K562 (cell line): ENCODE results near the gene ZNF213. TPM values are rescaled to one million over a fixed set of nuclear protein-coding genes. Genes with fewer than 3 reads are reported as not detected.

ENCODE experiments used
- CBX8 ChIP-seq: fragments of 200-600 bp; sonication (generic); IDR thresholded peaks from 2 replicates; pipeline ENCODE4 v1.6.1; 2012; ENCODE audit warnings: borderline replicate concordance, mixed run types, low read depth, mild to moderate bottlenecking, moderate library complexity, mixed read lengths, low read length, control low read depth, inconsistent platforms; ENCODE audit not compliant: poor library complexity, severe bottlenecking; ENCODE audit errors: extremely low read depth
- EP400 ChIP-seq: fragments of 450-650 bp; IDR thresholded peaks from 2 replicates; pipeline ENCODE4 v1.6.1; 2017; ENCODE audit warnings: antibody characterized with exemption, mild to moderate bottlenecking, moderate library complexity
- IFI16 ChIP-seq: fragments of 250-450 bp; sonication (Bioruptor Pico); IDR thresholded peaks from 2 replicates; pipeline ENCODE4 v2.1.2; 2022; ENCODE audit warnings: mild to moderate bottlenecking, inconsistent platforms
- MYC ChIP-seq, 2 experiments: fragments of 250-450 bp in 1 of 2; sonication (Bioruptor Pico) in 1 of 2; IDR thresholded peaks; 2 replicates each; pipeline versions ENCODE4 v1.5.1 to v1.6.1; 2012 to 2021; ENCODE audit warnings: low read depth in 2 of 2, borderline replicate concordance in 1 of 2, improper control_type of control experiment in 1 of 2, low read length in 1 of 2, mild to moderate bottlenecking in 1 of 2, moderate library complexity in 1 of 2
- PHF8 ChIP-seq: fragments of 200-600 bp; sonication (generic); IDR thresholded peaks from 2 replicates; pipeline ENCODE4 v1.6.1; 2012; ENCODE audit warnings: mixed run types, mild to moderate bottlenecking, inconsistent platforms, low read length, moderate library complexity, borderline replicate concordance
- SIX5 ChIP-seq, 2 experiments: IDR thresholded peaks; 2 replicates each; pipeline ENCODE4 v1.6.1; 2011; ENCODE audit warnings: low read length in 2 of 2, borderline replicate concordance in 1 of 2, low read depth in 1 of 2, mild to moderate bottlenecking in 1 of 2, moderate library complexity in 1 of 2; ENCODE audit not compliant: insufficient read depth in 1 of 2
- SMARCA4 ChIP-seq: fragments of 450-650 bp; IDR thresholded peaks from 2 replicates; pipeline ENCODE4 v1.6.1; 2016
- SMC3 ChIP-seq: conservative IDR thresholded peaks from 2 replicates; pipeline ENCODE4 v1.6.1; 2011; ENCODE audit warnings: low read depth, low read length, improper control_type of control experiment; ENCODE audit not compliant: insufficient read depth
- U2AF1 ChIP-seq: fragments of 200-400 bp; formaldehyde crosslinking; optimal IDR thresholded peaks from 2 replicates; pipeline ENCODE3; 2017; ENCODE audit warnings: mild to moderate bottlenecking, low read depth, low read length, moderate library complexity
- polyA plus RNA-seq, 8 experiments: library from polyadenylated mRNA; depleted of rRNA in 4 of 8; stranded (reverse) in 5 of 8; unstranded in 3 of 8; fragments of >200 nt; fragmentation: Nextera tagmentation in 2 of 8; fragmentation: Illumina TruSeq in 1 of 8; extraction: Ambion mirVana in 2 of 8; extraction: Trizol in 1 of 8; gene quantifications; 2 replicates each; pipeline versions ENCODE4 v1.2.1 to v1.2.3, GENCODE V29; 2011 to 2014; ENCODE audit warnings: inconsistent platforms in 1 of 8, missing spikeins in 1 of 8
- total RNA-seq, 7 experiments: library from RNA; depleted of rRNA in 6 of 7; stranded (reverse); fragments of >200 nt in 6 of 7; fragmentation: Illumina TruSeq in 2 of 7; extraction: Trizol in 2 of 7; gene quantifications; 2 replicates each; pipeline versions ENCODE4 v1.2.1 to v1.2.3, GENCODE V29; 2011 to 2021; ENCODE audit warnings: low replicate concordance in 1 of 7
- TF ChIP-seq, protein P1 (sequence below): fragments of 250-450 bp; sonication (Bioruptor Pico); IDR thresholded peaks from 2 replicates; pipeline ENCODE4 v1.4.0; 2020; ENCODE audit warnings: mild to moderate bottlenecking, moderate library complexity
- TF ChIP-seq, protein P2 (sequence below): fragments of 450-650 bp; IDR thresholded peaks from 2 replicates; pipeline ENCODE4 v1.6.1; 2017; ENCODE audit warnings: antibody characterized with exemption, mild to moderate bottlenecking
- TF ChIP-seq, protein P3 (sequence below): sonication (generic); formaldehyde crosslinking; IDR thresholded peaks from 2 replicates; pipeline ENCODE4 v1.8.1; 2022; ENCODE audit warnings: missing genetic modification reagents
- TF ChIP-seq, protein P4 (sequence below), 2 experiments: fragments of 200-800 bp in 1 of 2; sonication (Bioruptor generic) in 1 of 2; sonication (generic) in 1 of 2; formaldehyde crosslinking in 1 of 2; IDR thresholded peaks in 1 of 2; conservative IDR thresholded peaks in 1 of 2; 2 replicates each; pipeline versions ENCODE4 v1.5.0 to v1.6.1; 2016 to 2020; ENCODE audit warnings: missing compliant biosample characterization in 1 of 2, missing genetic modification characterization in 1 of 2, missing genetic modification reagents in 1 of 2

ZNF213 gene
- total and polyA plus RNA-seq, 9 of the 15 experiments (the other 6 are each of a cell fraction or from before 2014, with no cell fraction given), result 0.49 to 10.0 (median 1.8) TPM

DNA sequence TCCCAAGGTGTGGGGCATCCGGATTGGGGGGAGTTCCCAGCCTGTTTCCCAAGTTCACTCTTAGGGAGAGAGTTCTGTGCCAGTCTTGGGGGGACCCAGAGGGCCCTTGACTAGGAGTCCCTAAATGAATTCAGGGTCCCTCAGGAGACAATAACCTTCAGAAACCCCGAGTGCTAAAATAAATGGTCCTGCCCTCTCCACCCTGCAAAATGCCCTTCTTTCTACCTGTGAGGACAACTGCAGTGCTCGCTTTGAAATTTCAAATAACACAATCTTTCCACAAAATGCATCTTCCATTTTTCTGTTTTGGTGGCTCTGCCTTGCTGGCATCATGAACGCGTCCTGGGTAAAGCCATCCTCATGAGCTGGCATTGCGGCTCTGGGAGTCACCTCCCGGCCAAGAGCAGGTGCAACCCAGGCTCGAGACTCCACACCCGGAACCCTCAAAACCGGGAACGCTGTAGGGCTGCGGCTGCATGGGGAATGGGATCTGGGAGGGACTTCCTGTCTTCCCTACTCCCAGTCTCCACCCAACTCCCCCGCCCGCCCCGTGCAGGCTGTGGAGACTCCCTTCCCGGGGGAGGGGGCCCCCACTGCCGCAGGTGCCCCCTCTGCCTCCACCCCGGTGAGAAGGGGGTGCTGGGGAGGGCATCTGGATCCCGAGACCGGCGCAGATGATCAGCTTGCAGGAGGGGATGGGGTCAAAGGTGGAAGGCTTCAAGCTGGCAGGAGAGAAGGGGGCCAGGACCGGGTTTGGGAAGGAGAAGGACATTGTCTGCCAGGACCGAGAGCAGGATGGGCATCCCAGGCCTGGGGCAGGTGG lies 22.6 kb upstream of the ZNF213 start, which contains the start of gene ZNF205 (continued):
- TF ChIP-seq SMC3 (0 out of 2 replicates have a peak, but pooled peaks have one; percentile 6), CBX8 (no peak), MYC (IDR thresholded peaks at IDR 0.05; ENCODE audit: low read depth, low read length) (peak; percentile 75), MYC (CRISPR knock-in tag; IDR thresholded peaks at IDR 0.05; ENCODE audit: borderline replicate concordance, low read depth) (0 out of 2 replicates have a peak, but pooled peaks have one; percentile 13), SIX5 (IDR thresholded peaks at IDR 0.05; ENCODE audit: borderline replicate concordance in 1 of 2, insufficient read depth in 1 of 2, low read depth in 1 of 2, low read length in 2 of 2) (peak in 1 of 2 experiments; percentile 38; a peak in 2 of 4 replicates), U2AF1 (no peak), SMARCA4 (no peak), PHF8 (peak; percentile 66; the same call in 1 of the 2 replicates), IFI16 (CRISPR knock-in tag) (no peak), EP400 (peak; percentile 55)
- TF ChIP-seq, protein P1, sequence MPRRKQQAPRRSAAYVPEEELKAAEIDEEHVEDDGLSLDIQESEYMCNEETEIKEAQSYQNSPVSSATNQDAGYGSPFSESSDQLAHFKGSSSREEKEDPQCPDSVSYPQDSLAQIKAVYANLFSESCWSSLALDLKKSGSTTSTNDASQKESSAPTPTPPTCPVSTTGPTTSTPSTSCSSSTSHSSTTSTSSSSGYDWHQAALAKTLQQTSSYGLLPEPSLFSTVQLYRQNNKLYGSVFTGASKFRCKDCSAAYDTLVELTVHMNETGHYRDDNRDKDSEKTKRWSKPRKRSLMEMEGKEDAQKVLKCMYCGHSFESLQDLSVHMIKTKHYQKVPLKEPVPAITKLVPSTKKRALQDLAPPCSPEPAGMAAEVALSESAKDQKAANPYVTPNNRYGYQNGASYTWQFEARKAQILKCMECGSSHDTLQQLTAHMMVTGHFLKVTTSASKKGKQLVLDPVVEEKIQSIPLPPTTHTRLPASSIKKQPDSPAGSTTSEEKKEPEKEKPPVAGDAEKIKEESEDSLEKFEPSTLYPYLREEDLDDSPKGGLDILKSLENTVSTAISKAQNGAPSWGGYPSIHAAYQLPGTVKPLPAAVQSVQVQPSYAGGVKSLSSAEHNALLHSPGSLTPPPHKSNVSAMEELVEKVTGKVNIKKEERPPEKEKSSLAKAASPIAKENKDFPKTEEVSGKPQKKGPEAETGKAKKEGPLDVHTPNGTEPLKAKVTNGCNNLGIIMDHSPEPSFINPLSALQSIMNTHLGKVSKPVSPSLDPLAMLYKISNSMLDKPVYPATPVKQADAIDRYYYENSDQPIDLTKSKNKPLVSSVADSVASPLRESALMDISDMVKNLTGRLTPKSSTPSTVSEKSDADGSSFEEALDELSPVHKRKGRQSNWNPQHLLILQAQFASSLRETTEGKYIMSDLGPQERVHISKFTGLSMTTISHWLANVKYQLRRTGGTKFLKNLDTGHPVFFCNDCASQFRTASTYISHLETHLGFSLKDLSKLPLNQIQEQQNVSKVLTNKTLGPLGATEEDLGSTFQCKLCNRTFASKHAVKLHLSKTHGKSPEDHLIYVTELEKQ, result no peak
- TF ChIP-seq, protein P2, sequence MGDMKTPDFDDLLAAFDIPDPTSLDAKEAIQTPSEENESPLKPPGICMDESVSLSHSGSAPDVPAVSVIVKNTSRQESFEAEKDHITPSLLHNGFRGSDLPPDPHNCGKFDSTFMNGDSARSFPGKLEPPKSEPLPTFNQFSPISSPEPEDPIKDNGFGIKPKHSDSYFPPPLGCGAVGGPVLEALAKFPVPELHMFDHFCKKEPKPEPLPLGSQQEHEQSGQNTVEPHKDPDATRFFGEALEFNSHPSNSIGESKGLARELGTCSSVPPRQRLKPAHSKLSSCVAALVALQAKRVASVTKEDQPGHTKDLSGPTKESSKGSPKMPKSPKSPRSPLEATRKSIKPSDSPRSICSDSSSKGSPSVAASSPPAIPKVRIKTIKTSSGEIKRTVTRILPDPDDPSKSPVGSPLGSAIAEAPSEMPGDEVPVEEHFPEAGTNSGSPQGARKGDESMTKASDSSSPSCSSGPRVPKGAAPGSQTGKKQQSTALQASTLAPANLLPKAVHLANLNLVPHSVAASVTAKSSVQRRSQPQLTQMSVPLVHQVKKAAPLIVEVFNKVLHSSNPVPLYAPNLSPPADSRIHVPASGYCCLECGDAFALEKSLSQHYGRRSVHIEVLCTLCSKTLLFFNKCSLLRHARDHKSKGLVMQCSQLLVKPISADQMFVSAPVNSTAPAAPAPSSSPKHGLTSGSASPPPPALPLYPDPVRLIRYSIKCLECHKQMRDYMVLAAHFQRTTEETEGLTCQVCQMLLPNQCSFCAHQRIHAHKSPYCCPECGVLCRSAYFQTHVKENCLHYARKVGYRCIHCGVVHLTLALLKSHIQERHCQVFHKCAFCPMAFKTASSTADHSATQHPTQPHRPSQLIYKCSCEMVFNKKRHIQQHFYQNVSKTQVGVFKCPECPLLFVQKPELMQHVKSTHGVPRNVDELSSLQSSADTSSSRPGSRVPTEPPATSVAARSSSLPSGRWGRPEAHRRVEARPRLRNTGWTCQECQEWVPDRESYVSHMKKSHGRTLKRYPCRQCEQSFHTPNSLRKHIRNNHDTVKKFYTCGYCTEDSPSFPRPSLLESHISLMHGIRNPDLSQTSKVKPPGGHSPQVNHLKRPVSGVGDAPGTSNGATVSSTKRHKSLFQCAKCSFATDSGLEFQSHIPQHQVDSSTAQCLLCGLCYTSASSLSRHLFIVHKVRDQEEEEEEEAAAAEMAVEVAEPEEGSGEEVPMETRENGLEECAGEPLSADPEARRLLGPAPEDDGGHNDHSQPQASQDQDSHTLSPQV, result no peak
- TF ChIP-seq, protein P3, sequence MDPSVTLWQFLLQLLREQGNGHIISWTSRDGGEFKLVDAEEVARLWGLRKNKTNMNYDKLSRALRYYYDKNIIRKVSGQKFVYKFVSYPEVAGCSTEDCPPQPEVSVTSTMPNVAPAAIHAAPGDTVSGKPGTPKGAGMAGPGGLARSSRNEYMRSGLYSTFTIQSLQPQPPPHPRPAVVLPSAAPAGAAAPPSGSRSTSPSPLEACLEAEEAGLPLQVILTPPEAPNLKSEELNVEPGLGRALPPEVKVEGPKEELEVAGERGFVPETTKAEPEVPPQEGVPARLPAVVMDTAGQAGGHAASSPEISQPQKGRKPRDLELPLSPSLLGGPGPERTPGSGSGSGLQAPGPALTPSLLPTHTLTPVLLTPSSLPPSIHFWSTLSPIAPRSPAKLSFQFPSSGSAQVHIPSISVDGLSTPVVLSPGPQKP, result no peak
- TF ChIP-seq, protein P4, sequence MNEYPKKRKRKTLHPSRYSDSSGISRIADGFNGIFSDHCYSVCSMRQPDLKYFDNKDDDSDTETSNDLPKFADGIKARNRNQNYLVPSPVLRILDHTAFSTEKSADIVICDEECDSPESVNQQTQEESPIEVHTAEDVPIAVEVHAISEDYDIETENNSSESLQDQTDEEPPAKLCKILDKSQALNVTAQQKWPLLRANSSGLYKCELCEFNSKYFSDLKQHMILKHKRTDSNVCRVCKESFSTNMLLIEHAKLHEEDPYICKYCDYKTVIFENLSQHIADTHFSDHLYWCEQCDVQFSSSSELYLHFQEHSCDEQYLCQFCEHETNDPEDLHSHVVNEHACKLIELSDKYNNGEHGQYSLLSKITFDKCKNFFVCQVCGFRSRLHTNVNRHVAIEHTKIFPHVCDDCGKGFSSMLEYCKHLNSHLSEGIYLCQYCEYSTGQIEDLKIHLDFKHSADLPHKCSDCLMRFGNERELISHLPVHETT (CRISPR knock-in tag; conservative IDR thresholded peaks at IDR 0.05 in 1 of 2, IDR thresholded peaks at IDR 0.05 in 1 of 2), result peak in 1 of 2 experiments; percentile 51; a peak in 1 of 4 replicates
